GM21447 (cell line): Measurements from ENCODE around the gene MITF.
A peak's percentile ranks its signal among the peaks of the same experiment; 100 is the strongest.

ENCODE experiments used
- ATAC-seq: cut with Tn5 transposase; IDR thresholded peaks from one replicate; pipeline ENCODE4 v1.9.1; 2021; ENCODE audit not compliant: unreplicated experiment

MITF gene

GRCh38 chr3:69753179-69753775 is 14.0 kb downstream of the MITF start:
- ATAC-seq, result no peak

GRCh38 chr3:69755795-69756194 is 16.5 kb downstream of the MITF start:
- ATAC-seq, result no peak

- ATAC-seq, result peak; percentile 60
Observed at GRCh38 chr3:69761896-69762767, 22.9 kb downstream of the MITF start.

- no peak for ATAC-seq
Observed at GRCh38 chr3:69762768-69763229, 23.5 kb downstream of the MITF start.

- no peak for ATAC-seq
Observed at GRCh38 chr3:69763458-69763857, 24.2 kb downstream of the MITF start.

- ATAC-seq, result no peak
Observed at GRCh38 chr3:69764121-69764741, 25.0 kb downstream of the MITF start.

- ATAC-seq, result no peak
Observed at GRCh38 chr3:69764861-69765260, 25.6 kb downstream of the MITF start.

- ATAC-seq, result no peak
Observed at GRCh38 chr3:69766638-69767037, 27.4 kb downstream of the MITF start.

GRCh38 chr3:69767571-69767970 is 28.3 kb downstream of the MITF start:
- no peak for ATAC-seq

GRCh38 chr3:69768438-69768837 is 29.2 kb downstream of the MITF start:
- ATAC-seq, result no peak

GRCh38 chr3:69770219-69770618 is 31.0 kb downstream of the MITF start:
- no peak for ATAC-seq

GRCh38 chr3:69770976-69771634 is 31.8 kb downstream of the MITF start:
- no peak for ATAC-seq

GRCh38 chr3:69772152-69772867 is 33.0 kb downstream of the MITF start:
- ATAC-seq, result no peak

- no peak for ATAC-seq
Observed at GRCh38 chr3:69774029-69774428, 34.8 kb downstream of the MITF start.

- ATAC-seq, result no peak
Observed at GRCh38 chr3:69775751-69776150, 36.5 kb downstream of the MITF start.

- ATAC-seq, result no peak
Observed at GRCh38 chr3:69776289-69776688, 37.0 kb downstream of the MITF start.

- ATAC-seq, result no peak
Observed at GRCh38 chr3:69776920-69777581, 37.8 kb downstream of the MITF start.

GRCh38 chr3:69777582-69777967 is 38.3 kb downstream of the MITF start:
- no peak for ATAC-seq

GRCh38 chr3:69781593-69781992 is 42.3 kb downstream of the MITF start:
- ATAC-seq, result no peak

GRCh38 chr3:69784954-69785514 is 45.8 kb downstream of the MITF start:
- no peak for ATAC-seq
